HEK293 (cell line): ENCODE results near the gene KPNA2.

ENCODE experiments used
- CTCF ChIP-seq: fragments of 450-650 bp; formaldehyde crosslinking; IDR thresholded peaks from 2 replicates; pipeline ENCODE4 v1.5.1; 2016; ENCODE audit warnings: missing biosample characterization, missing genetic modification characterization
- SP3 ChIP-seq: fragments of 450-650 bp; formaldehyde crosslinking; IDR thresholded peaks from 2 replicates; pipeline ENCODE4 v1.5.1; 2016; ENCODE audit warnings: missing biosample characterization, missing genetic modification characterization
- ZBTB1 ChIP-seq: fragments of 450-650 bp; formaldehyde crosslinking; IDR thresholded peaks from 2 replicates; pipeline ENCODE4 v1.5.1; 2016; ENCODE audit warnings: missing biosample characterization, missing genetic modification characterization
- ZBTB26 ChIP-seq: fragments of 450-650 bp; formaldehyde crosslinking; optimal IDR thresholded peaks from 2 replicates; pipeline ENCODE3; 2016; ENCODE audit warnings: missing biosample characterization, mild to moderate bottlenecking, missing genetic modification characterization
- ZBTB49 ChIP-seq: fragments of 450-650 bp; formaldehyde crosslinking; IDR thresholded peaks from 2 replicates; pipeline ENCODE4 v1.5.1; 2016; ENCODE audit warnings: missing biosample characterization, missing genetic modification characterization, low read depth
- ZNF24 ChIP-seq: fragments of 450-650 bp; formaldehyde crosslinking; IDR thresholded peaks from 2 replicates; pipeline ENCODE4 v1.5.1; 2016; ENCODE audit warnings: missing biosample characterization, missing genetic modification characterization
- ZNF513 ChIP-seq: fragments of 450-650 bp; IDR thresholded peaks from 2 replicates; pipeline ENCODE4 v1.5.1; 2018; ENCODE audit warnings: missing biosample characterization, missing genetic modification characterization
- ZNF639 ChIP-seq: fragments of 450-650 bp; formaldehyde crosslinking; IDR thresholded peaks from 2 replicates; pipeline ENCODE4 v1.5.1; 2016; ENCODE audit warnings: missing biosample characterization, missing genetic modification characterization
- ZNF837 ChIP-seq: fragments of 450-650 bp; formaldehyde crosslinking; IDR thresholded peaks from 2 replicates; pipeline ENCODE4 v1.5.1; 2016; ENCODE audit warnings: missing biosample characterization, missing genetic modification characterization
- ZSCAN16 ChIP-seq: fragments of 450-650 bp; formaldehyde crosslinking; IDR thresholded peaks from 2 replicates; pipeline ENCODE4 v1.5.1; 2016; ENCODE audit warnings: missing biosample characterization, missing genetic modification characterization
- ZSCAN4 ChIP-seq: fragments of 450-650 bp; formaldehyde crosslinking; IDR thresholded peaks from 2 replicates; pipeline ENCODE4 v1.5.1; 2017; ENCODE audit warnings: missing biosample characterization, missing genetic modification characterization

GRCh38 chr17:68057531-68057952 lies 22.0 kb downstream of the KPNA2 start:
- TF ChIP-seq ZSCAN4 (tag by site-specific recombination) = no peak
- TF ChIP-seq CTCF = no peak
- no peak for TF ChIP-seq ZNF24 (tag by site-specific recombination)
- TF ChIP-seq ZSCAN16 = no peak
- no peak for TF ChIP-seq ZNF513 (tag by site-specific recombination)
- no peak for TF ChIP-seq ZNF837 (tag by site-specific recombination)
- no peak for TF ChIP-seq ZBTB49 (tag by site-specific recombination)
- no peak for TF ChIP-seq ZBTB1 (tag by site-specific recombination)
- no peak for TF ChIP-seq SP3 (tag by site-specific recombination)
- TF ChIP-seq ZNF639 = no peak
- no peak for TF ChIP-seq ZBTB26 (tag by site-specific recombination)
